Left cardiac atrium (tissue), 4 donors: Measurements from ENCODE around the gene CEP192. TPM values are rescaled to one million over a fixed set of nuclear protein-coding genes. Genes with fewer than 3 reads are reported as not detected.

Experiments
- ATAC-seq, 2 donors: fragments of 200-7000 bp; cut with Tn5 transposase; one replicate each; pipeline ENCODE4 v1.9.1; 2020; ENCODE audit warnings: mild to moderate bottlenecking in 2 of 2, moderate library complexity in 2 of 2
- DNase-seq: peaks from one replicate; pipeline ENCODE4 v3.0.0-alpha.2; 2020
- intact Hi-C, 2 donors: fragments of 100-400 bp; cut with DNase I; formaldehyde crosslinking; loops; one replicate each; pipeline versions ENCODE4 v1.14.1 to v1.15.1; 2022 to 2023
- total RNA-seq, 2 donors: library from RNA; stranded (reverse); fragmentation: NEBNext Ultra II Directional; extraction: Animal tissue kit (Norgen Biotek cat#: 25700); gene quantifications; one replicate each; pipeline ENCODE4 v1.2.1, GENCODE V29; 2021
- donor health status: DM: no; HTN: yes; CAD: no.
- donor health status: DM: no; HTN: yes; CAD: no; lungs with severe emphysema.
- donor health status: DM: yes; HTN: yes; CAD: no.
- donor health status: Dilated cardiomyopathy.

The CEP192 gene
- total RNA-seq, 2 donors from 2014 or later, result 24.6 to 27.1 TPM

- ATAC-seq (no peak), DNase-seq (no peak)
- intact Hi-C loops, result no loop called here
Measured at GRCh38 chr18:13017247-13017875, 26.2 kb downstream of the CEP192 start.

- intact Hi-C loops, result no loop called here
- DNase-seq (no peak), ATAC-seq (no peak)
Measured at GRCh38 chr18:13018374-13018773, 27.2 kb downstream of the CEP192 start.

- ATAC-seq (no peak), DNase-seq (no peak)
- intact Hi-C loops, result no loop called here
Measured at GRCh38 chr18:13019301-13019700, 28.1 kb downstream of the CEP192 start.

- no peak for DNase-seq
- no peak for ATAC-seq
- intact Hi-C loops, result no loop called here
Measured at GRCh38 chr18:13022644-13023043, 31.5 kb downstream of the CEP192 start.

GRCh38 chr18:13025233-13025632 lies 34.1 kb downstream of the CEP192 start:
- ATAC-seq (no peak), DNase-seq (no peak)
- intact Hi-C loops, result no loop called here

GRCh38 chr18:13026583-13027270 lies 35.6 kb downstream of the CEP192 start:
- ATAC-seq (no peak), DNase-seq (no peak)
- intact Hi-C loops, result no loop called here

- peak; percentile 78 to 89 for ATAC-seq
- DNase-seq, result no peak
- intact Hi-C loops, result no loop called here
Measured at GRCh38 chr18:13028869-13029268, 37.7 kb downstream of the CEP192 start.

GRCh38 chr18:13032173-13032572 lies 41.0 kb downstream of the CEP192 start:
- ATAC-seq (no peak), DNase-seq (no peak)
- intact Hi-C loops, result no loop called here

GRCh38 chr18:13035249-13035914 lies 44.2 kb downstream of the CEP192 start:
- intact Hi-C loops, result no loop called here
- no peak for DNase-seq
- ATAC-seq, result no peak

- DNase-seq (no peak), ATAC-seq (no peak)
- intact Hi-C loops, result no loop called here
Measured at GRCh38 chr18:13036622-13037320, 45.6 kb downstream of the CEP192 start.

GRCh38 chr18:13039806-13040205 lies 48.6 kb downstream of the CEP192 start:
- DNase-seq (no peak), ATAC-seq (no peak)
- intact Hi-C loops, result no loop called here

- intact Hi-C loops, result no loop called here
- DNase-seq, result no peak
- no peak for ATAC-seq
Measured at GRCh38 chr18:13043066-13043465, 51.9 kb downstream of the CEP192 start.

- ATAC-seq (no peak), DNase-seq (no peak)
- intact Hi-C loops, result no loop called here
Measured at GRCh38 chr18:13048061-13048595, 57.0 kb downstream of the CEP192 start.

- intact Hi-C loops, result no loop called here
- ATAC-seq, result no peak
- no peak for DNase-seq
Measured at GRCh38 chr18:13051159-13051558, 60.0 kb downstream of the CEP192 start.

- DNase-seq (no peak), ATAC-seq (no peak)
- intact Hi-C loops, result no loop called here
Measured at GRCh38 chr18:13051950-13052349, 60.8 kb downstream of the CEP192 start.

- ATAC-seq, result no peak
- intact Hi-C loops, result no loop called here
- DNase-seq, result no peak
Measured at GRCh38 chr18:13054336-13054735, 63.2 kb downstream of the CEP192 start.

GRCh38 chr18:13061630-13062189 lies 70.5 kb downstream of the CEP192 start:
- no peak for DNase-seq

GRCh38 chr18:13067124-13067523 lies 76.0 kb downstream of the CEP192 start:
- intact Hi-C loops, result no loop called here
- no peak for ATAC-seq
- DNase-seq, result no peak

More at GRCh38 chr18:13061630-13062189, 70.5 kb downstream of the CEP192 start:
- peak; percentile 38 to 55 for ATAC-seq
- intact Hi-C loops, result no loop called here

GRCh38 chr18:13067966-13068365 lies 76.8 kb downstream of the CEP192 start:
- ATAC-seq (no peak), DNase-seq (no peak)
- intact Hi-C loops, result no loop called here
